Tibial artery (tissue), 4 donors: Measurements from ENCODE around the gene SLFNL1.

Source experiments
- DNase-seq, 2 donors: peaks; one replicate each; pipeline ENCODE4 v3.0.0-alpha.2; 2019
- H3K27ac ChIP-seq, 2 donors: fragments of 200-600 bp; sonication (generic) in 1 of 2; 1 replicate in 1 of 2; 2 replicates in 1 of 2; pipeline ENCODE4 v1.5.1; 2018 to 2019; ENCODE audit warnings: mild to moderate bottlenecking in 1 of 2
- H3K27me3 ChIP-seq, 2 donors: fragments of 200-600 bp; sonication (generic) in 1 of 2; one replicate each; pipeline versions ENCODE4 v1.5.1 to v1.6.0; 2016 to 2019
- H3K36me3 ChIP-seq, 3 donors: fragments of 200-600 bp; sonication (generic) in 2 of 3; one replicate each; pipeline ENCODE4 v1.5.1; 2016 to 2019; ENCODE audit warnings: mild to moderate bottlenecking in 2 of 3
- H3K4me1 ChIP-seq, 4 donors: fragments of 200-600 bp; sonication (generic) in 2 of 4; 1 replicate in 3 of 4; 2 replicates in 1 of 4; pipeline ENCODE4 v1.5.1; 2016 to 2019
- H3K4me3 ChIP-seq, 2 donors: fragments of 200-600 bp; sonication (generic) in 1 of 2; 1 replicate in 1 of 2; 2 replicates in 1 of 2; pipeline ENCODE4 v1.5.1; 2018 to 2019; ENCODE audit warnings: mild to moderate bottlenecking in 2 of 2
- H3K9me3 ChIP-seq, 3 donors: fragments of 200-600 bp; sonication (generic) in 1 of 3; one replicate each; pipeline ENCODE4 v1.5.1; 2016 to 2019
- CTCF ChIP-seq, 2 experiments: fragments of 200-600 bp in 1 of 2; fragments of 450-650 bp in 1 of 2; IDR thresholded peaks; one replicate each; pipeline ENCODE4 v1.5.1; 2017 to 2019; ENCODE audit warnings: antibody characterized with exemption in 2 of 2, mild to moderate bottlenecking in 1 of 2, moderate library complexity in 1 of 2
- intact Hi-C: fragments of 100-400 bp; cut with DNase I; formaldehyde crosslinking; loops from one replicate; pipeline ENCODE4 v1.15.0; 2023; ENCODE audit warnings: low total_unique reads

SLFNL1 gene

GRCh38 chr1:41020109-41020576 is 1.4 kb downstream of the SLFNL1 start:
- TF ChIP-seq CTCF (IDR thresholded peaks at IDR 0.05): no peak
- H3K4me3 ChIP-seq: no peak overlapping the region
- intact Hi-C loops: no loop called here
- peaks cover 0 to 7% (median 3%) of the 10 kb centered on the region in 4 donors for H3K4me1 ChIP-seq
- no peaks in the 10 kb centered on the region for H3K9me3 ChIP-seq
- peaks cover 0 to 59% (median 21%) of the 10 kb centered on the region in 3 donors for H3K36me3 ChIP-seq
- H3K27ac ChIP-seq: no peak overlapping the region
- peak in 1 of 2 donors; percentile 66 for DNase-seq
- H3K27me3 ChIP-seq: no peaks in the 10 kb centered on the region

GRCh38 chr1:41019353-41019745 is 2.2 kb downstream of the SLFNL1 start:
- intact Hi-C loops: no loop called here
- no peak overlapping the region for H3K4me3 ChIP-seq
- no peaks in the 10 kb centered on the region for H3K9me3 ChIP-seq
- no peak overlapping the region for H3K27ac ChIP-seq
- TF ChIP-seq CTCF (IDR thresholded peaks at IDR 0.05): no peak
- DNase-seq: no peak
- peaks cover 0 to 12% (median 4%) of the 10 kb centered on the region in 4 donors for H3K4me1 ChIP-seq
- peaks cover 1 to 61% (median 21%) of the 10 kb centered on the region in 3 donors for H3K36me3 ChIP-seq
- no peaks in the 10 kb centered on the region for H3K27me3 ChIP-seq

DNA sequence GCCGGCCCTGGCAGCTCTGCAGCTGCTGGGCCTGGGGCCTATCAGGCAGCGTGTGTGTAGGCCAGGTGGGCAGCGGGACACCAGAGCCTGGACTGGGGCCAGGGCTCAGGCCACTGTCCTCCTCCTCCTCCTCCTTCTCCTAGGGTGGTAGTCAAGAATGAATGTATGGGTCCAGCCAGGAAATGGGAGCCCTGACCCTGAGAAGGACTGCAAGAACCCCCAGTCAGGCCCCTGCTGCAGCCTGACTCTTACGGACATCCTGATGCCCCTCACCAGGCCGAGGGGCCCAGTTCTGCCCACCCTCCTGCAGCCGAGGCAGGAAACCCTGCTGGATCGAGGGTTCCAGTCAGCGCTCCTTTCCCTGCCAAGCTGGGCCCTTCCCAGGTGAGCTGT is 3.5 kb downstream of the SLFNL1 start:
- Histone ChIP-seq H3K27ac (no peak overlapping the region), H3K36me3 (peaks cover 8 to 65% (median 31%) of the 10 kb centered on the region in 3 donors), H3K4me1 (peaks cover 0 to 19% (median 4%) of the 10 kb centered on the region in 4 donors), H3K4me3 (no peak overlapping the region), H3K27me3 (no peaks in the 10 kb centered on the region), H3K9me3 (no peaks in the 10 kb centered on the region)
- DNase-seq: peak in 1 of 2 donors; percentile 50
- intact Hi-C loops: no loop called here
- no peak for TF ChIP-seq CTCF (IDR thresholded peaks at IDR 0.05)

- Histone ChIP-seq H3K4me1 (peaks cover 0 to 19% (median 4%) of the 10 kb centered on the region in 4 donors), H3K4me3 (no peak overlapping the region), H3K36me3 (peaks cover 15 to 65% (median 35%) of the 10 kb centered on the region in 3 donors), H3K27me3 (no peaks in the 10 kb centered on the region), H3K27ac (no peak overlapping the region), H3K9me3 (no peaks in the 10 kb centered on the region)
- intact Hi-C loops: no loop called here
- DNase-seq: peak in 1 of 2 donors; percentile 56
- TF ChIP-seq CTCF (IDR thresholded peaks at IDR 0.05): no peak
Measured at GRCh38 chr1:41017141-41018017, 4.1 kb downstream of the SLFNL1 start.

DNA sequence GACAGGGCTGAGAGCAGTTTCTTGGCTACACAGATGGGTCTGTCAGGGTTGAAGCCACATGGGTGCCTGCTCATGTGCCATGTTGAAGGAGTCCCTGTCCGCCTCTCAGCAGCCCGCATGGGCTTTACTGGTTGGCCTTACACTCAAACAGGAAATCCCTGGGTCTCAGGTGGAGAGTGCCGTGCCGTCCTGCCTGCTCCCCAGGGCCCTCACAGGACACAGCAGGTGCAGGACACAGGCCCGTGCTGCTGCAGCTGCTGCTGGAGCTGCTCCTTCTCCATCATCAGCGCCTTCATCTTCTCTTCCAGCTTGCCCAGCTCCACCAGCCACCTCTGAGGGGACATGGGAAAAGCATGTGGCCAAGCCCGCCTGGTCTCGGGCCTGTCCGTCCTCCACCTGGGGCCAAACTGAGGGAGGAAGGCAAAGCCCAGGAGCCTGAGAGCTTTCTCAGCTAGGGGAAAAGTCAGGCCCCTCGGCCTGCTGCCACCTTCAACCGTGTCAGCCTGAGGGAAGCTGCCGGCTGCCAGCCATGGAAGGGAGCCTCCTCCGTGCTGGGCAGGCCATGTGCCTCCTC is 5.5 kb downstream of the SLFNL1 start:
- Histone ChIP-seq H3K4me3 (no peak overlapping the region), H3K27ac (no peak overlapping the region), H3K36me3 (peaks cover 29 to 79% (median 48%) of the 10 kb centered on the region in 3 donors), H3K4me1 (peaks cover 0 to 19% (median 0%) of the 10 kb centered on the region in 4 donors), H3K27me3 (no peaks in the 10 kb centered on the region), H3K9me3 (no peaks in the 10 kb centered on the region)
- TF ChIP-seq CTCF (IDR thresholded peaks at IDR 0.05): no peak
- intact Hi-C loops: no loop called here
- peak in 1 of 2 donors; percentile 54 for DNase-seq
